ENCODE measurements around the gene ATG7.

Gene ATG7

DNA sequence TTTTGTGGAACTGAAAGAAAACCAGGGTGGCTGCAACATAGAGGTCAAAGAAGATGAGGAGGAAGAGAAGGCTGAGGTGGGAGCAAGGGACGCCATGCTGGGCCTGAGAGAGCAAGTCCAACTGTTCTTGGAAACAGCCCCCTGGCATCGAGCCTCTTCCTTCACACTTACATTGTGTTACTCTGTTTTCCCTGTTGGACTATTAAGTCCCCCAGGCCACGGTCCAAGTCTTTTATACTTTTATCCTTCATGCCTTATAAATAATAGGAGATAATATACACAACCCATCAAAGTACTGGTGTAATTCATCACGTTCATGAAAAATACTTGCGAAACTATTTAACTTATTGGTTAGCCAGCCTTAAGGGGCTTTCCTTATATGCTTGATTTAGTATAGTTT lies 79.3 kb downstream of the ATG7 start:
- no peak for DNase-seq (ENCODE audit: low read depth, low spot score)
- no peaks in the 10 kb centered on the region for H3K27me3 ChIP-seq (ENCODE audit: control insufficient read depth, insufficient read depth, low read length)
- H3K4me3 ChIP-seq (ENCODE audit: low read length): no peak overlapping the region
- no peaks in the 10 kb centered on the region; the same call in 1 of the 2 replicates for H3K36me3 ChIP-seq (ENCODE audit: control insufficient read depth, insufficient read depth, low read length)
- H3K9me3 ChIP-seq (ENCODE audit: control insufficient read depth, insufficient read depth, low read length): no peaks in the 10 kb centered on the region
- no peak overlapping the region for H3K27ac ChIP-seq (ENCODE audit: low read length)
- no CpG with 5 or more reads among the region's 5 CpGs for WGBS (ENCODE audit: insufficient coverage, insufficient read length)
- H3K4me1 ChIP-seq (ENCODE audit: control insufficient read depth, insufficient read depth, low read length): no peaks in the 10 kb centered on the region

DNA sequence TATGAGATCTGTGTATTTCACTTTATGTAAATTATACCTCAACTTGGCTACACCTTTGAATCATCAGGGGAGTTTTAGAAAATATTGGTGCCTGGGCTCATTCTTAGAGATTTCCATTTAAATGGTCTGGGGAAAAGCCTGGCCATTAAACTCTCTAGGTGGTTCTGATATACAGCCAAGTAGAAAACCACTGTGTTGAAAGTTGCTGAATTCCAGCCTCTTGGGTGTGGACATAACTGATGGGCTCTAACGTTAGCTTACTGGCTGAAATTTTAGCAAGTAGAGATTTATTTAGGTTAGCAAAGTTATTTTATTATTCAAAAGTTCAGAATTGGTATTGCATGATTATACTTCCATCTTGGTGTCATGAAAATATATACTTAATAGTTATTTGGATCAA lies 84.1 kb downstream of the ATG7 start:
- H3K9me3 ChIP-seq (ENCODE audit: control insufficient read depth, insufficient read depth, low read length): no peaks in the 10 kb centered on the region
- H3K4me3 ChIP-seq (ENCODE audit: low read length): no peak overlapping the region
- H3K27me3 ChIP-seq (ENCODE audit: control insufficient read depth, insufficient read depth, low read length): no peaks in the 10 kb centered on the region
- no CpG with 5 or more reads among the region's 1 CpG for WGBS (ENCODE audit: insufficient coverage, insufficient read length)
- H3K27ac ChIP-seq (ENCODE audit: low read length): no peak overlapping the region
- no peaks in the 10 kb centered on the region for H3K4me1 ChIP-seq (ENCODE audit: control insufficient read depth, insufficient read depth, low read length)
- no peak for DNase-seq (ENCODE audit: low read depth, low spot score)
- H3K36me3 ChIP-seq (ENCODE audit: control insufficient read depth, insufficient read depth, low read length): no peaks in the 10 kb centered on the region

DNA sequence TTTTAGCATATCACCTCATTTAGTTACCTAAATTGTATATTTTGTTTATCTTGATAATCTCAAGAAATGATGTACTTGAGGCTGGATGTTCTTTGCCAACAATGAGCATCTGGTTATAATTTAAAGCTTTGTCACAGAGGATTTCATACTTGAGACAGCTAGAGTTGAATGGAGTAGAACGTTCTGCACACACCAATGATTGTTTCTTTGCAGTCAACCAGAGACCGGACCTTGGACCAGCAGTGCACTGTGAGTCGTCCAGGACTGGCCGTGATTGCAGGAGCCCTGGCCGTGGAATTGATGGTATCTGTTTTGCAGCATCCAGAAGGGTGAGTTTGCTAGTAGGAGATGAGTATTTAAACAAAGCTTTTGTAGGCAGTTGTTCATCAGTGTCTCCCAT lies 90.4 kb downstream of the ATG7 start:
- H3K27me3 ChIP-seq (ENCODE audit: control insufficient read depth, insufficient read depth, low read length): no peaks in the 10 kb centered on the region
- no peaks in the 10 kb centered on the region for H3K9me3 ChIP-seq (ENCODE audit: control insufficient read depth, insufficient read depth, low read length)
- H3K4me3 ChIP-seq (ENCODE audit: low read length): no peak overlapping the region
- H3K36me3 ChIP-seq (ENCODE audit: control insufficient read depth, insufficient read depth, low read length): no peaks in the 10 kb centered on the region
- no peak for DNase-seq (ENCODE audit: low read depth, low spot score)
- WGBS (ENCODE audit: insufficient coverage, insufficient read length): no CpG with 5 or more reads among the region's 5 CpGs
- no peaks in the 10 kb centered on the region; the same call in 1 of the 2 replicates for H3K4me1 ChIP-seq (ENCODE audit: control insufficient read depth, insufficient read depth, low read length)
- H3K27ac ChIP-seq (ENCODE audit: low read length): no peak overlapping the region

DNA sequence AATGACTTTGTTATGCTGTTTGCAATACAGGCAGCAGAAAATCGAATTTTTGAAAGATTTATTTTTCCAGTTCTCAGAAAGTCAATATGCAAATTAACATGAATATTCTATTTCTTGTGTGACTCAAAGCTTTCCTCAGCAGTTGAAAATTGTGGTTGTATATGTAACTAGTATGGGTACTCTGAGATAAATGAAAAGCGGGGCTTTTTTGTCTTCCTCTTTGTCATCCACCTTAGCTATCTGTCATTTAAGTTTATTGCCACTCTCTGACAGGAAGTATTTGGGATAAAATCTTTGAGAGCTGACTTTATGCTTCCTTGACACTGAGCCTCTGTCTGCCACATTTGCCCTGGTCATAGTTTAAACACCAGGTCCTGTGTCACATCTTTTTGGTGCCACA lies 91.5 kb downstream of the ATG7 start:
- Histone ChIP-seq H3K9me3 (ENCODE audit: control insufficient read depth, insufficient read depth, low read length) (no peaks in the 10 kb centered on the region), H3K36me3 (ENCODE audit: control insufficient read depth, insufficient read depth, low read length) (no peaks in the 10 kb centered on the region), H3K27ac (ENCODE audit: low read length) (no peak overlapping the region), H3K27me3 (ENCODE audit: control insufficient read depth, insufficient read depth, low read length) (no peaks in the 10 kb centered on the region), H3K4me3 (ENCODE audit: low read length) (no peak overlapping the region), H3K4me1 (ENCODE audit: control insufficient read depth, insufficient read depth, low read length) (no peaks in the 10 kb centered on the region; the same call in 1 of the 2 replicates)
- DNase-seq (ENCODE audit: low read depth, low spot score): no peak
- WGBS (ENCODE audit: insufficient coverage, insufficient read length): no CpG with 5 or more reads among the region's 2 CpGs

DNA sequence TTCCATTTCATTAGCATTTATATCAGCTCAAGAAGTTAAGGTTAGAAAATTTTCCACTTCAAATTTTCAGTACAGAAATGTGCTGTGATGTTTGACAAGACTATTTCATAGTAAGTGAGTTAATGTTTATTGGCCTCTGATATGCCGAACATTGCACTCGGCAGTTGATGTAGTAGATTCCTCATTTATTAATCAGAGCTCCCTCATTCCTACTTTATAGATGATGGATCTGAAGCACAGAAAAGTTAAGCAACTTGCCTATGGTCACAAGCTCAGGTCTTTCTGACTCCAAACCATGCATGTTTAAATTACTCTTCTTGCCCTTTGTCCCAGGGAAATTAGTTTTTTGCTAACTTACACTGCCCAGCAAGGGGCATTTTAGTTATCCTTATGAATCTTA lies 92.0 kb downstream of the ATG7 start:
- Histone ChIP-seq H3K4me1 (ENCODE audit: control insufficient read depth, insufficient read depth, low read length) (no peaks in the 10 kb centered on the region; the same call in 1 of the 2 replicates), H3K27me3 (ENCODE audit: control insufficient read depth, insufficient read depth, low read length) (no peaks in the 10 kb centered on the region), H3K36me3 (ENCODE audit: control insufficient read depth, insufficient read depth, low read length) (no peaks in the 10 kb centered on the region), H3K4me3 (ENCODE audit: low read length) (no peak overlapping the region), H3K9me3 (ENCODE audit: control insufficient read depth, insufficient read depth, low read length) (no peaks in the 10 kb centered on the region), H3K27ac (ENCODE audit: low read length) (no peak overlapping the region)
- DNase-seq (ENCODE audit: low read depth, low spot score): no peak
- WGBS (ENCODE audit: insufficient coverage, insufficient read length): no CpG with 5 or more reads among the region's 2 CpGs

DNA sequence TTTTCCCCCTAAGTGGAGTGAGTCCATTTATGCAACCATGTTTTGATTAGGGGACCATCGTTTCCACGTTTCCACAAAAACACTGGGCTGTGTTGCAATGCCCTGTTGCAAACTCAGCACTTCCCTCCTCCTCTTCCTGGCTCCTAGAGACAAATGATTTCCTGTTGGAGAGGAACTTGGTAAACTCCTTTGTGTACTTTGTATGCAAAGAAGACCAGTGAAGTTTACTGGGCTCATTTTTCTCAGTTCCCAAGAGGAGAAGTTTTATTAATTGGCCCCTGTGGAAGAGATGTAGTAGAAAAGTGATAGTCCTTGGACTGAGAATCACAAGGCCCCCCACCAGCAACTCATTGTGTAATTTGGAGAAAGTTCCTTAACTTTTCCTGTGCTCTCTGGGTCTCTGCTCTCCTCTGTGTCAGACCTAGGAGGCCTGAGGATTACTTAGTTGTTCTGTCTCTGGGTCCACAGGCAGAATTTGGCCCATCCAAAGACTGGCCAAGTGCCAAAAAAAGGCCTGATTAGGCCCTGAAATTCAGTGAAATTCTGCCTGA lies 95.0 kb downstream of the ATG7 start:
- Histone ChIP-seq H3K4me1 (ENCODE audit: control insufficient read depth, insufficient read depth, low read length) (no peaks in the 10 kb centered on the region; the same call in 1 of the 2 replicates), H3K27me3 (ENCODE audit: control insufficient read depth, insufficient read depth, low read length) (no peaks in the 10 kb centered on the region), H3K4me3 (ENCODE audit: low read length) (no peak overlapping the region), H3K27ac (ENCODE audit: low read length) (no peak overlapping the region), H3K36me3 (ENCODE audit: control insufficient read depth, insufficient read depth, low read length) (no peaks in the 10 kb centered on the region), H3K9me3 (ENCODE audit: control insufficient read depth, insufficient read depth, low read length) (no peaks in the 10 kb centered on the region)
- no peak for DNase-seq (ENCODE audit: low read depth, low spot score)
- no CpG with 5 or more reads among the region's 2 CpGs for WGBS (ENCODE audit: insufficient coverage, insufficient read length)

DNA sequence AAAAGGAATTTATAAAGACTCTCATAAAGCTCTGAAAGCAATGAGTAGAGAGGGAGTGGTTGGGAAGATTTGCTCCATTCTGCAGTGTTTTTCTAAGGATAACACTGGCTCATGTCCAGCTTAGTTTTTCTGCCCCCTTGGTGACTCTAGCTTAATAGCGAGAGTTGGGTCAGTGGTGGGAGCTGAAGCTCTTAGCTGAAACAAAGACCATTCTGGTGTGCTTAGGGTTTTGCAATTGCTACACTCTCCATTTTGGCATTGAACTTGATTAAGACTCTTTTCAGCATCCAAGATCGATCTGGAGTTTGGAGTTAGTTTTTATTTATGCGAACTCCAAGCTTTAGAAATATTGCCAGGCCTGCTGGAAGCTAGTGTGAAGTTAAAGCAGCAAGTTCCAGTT lies 98.0 kb downstream of the ATG7 start:
- no peaks in the 10 kb centered on the region for H3K9me3 ChIP-seq (ENCODE audit: control insufficient read depth, insufficient read depth, low read length)
- WGBS (ENCODE audit: insufficient coverage, insufficient read length): no CpG with 5 or more reads among the region's 3 CpGs
- no peak for DNase-seq (ENCODE audit: low read depth, low spot score)
- no peaks in the 10 kb centered on the region for H3K36me3 ChIP-seq (ENCODE audit: control insufficient read depth, insufficient read depth, low read length)
- no peaks in the 10 kb centered on the region for H3K27me3 ChIP-seq (ENCODE audit: control insufficient read depth, insufficient read depth, low read length)
- H3K4me3 ChIP-seq (ENCODE audit: low read length): no peak overlapping the region
- H3K4me1 ChIP-seq (ENCODE audit: control insufficient read depth, insufficient read depth, low read length): no peaks in the 10 kb centered on the region; the same call in 1 of the 2 replicates
- no peak overlapping the region for H3K27ac ChIP-seq (ENCODE audit: low read length)

DNA sequence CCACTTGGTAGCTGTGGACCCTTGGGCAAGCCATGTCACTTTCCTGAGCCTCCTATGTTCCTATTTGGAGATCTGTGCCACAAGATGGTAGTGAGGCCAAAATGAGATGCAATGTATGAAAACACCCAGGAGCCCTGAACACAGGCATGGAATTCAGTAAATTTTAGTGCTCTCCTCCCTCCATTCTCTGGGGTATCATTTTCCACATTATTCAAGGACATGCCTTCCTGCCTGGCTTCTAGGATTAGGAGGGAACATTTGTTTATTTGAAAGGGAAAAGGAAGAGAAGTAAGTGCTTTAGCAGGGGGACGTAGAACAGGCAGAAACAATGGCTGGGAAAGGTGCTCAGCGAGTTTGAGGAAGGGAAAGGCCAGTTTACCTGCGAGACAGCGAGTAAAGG lies 98.8 kb downstream of the ATG7 start:
- DNase-seq (ENCODE audit: low read depth, low spot score): no peak
- Histone ChIP-seq H3K27ac (ENCODE audit: low read length) (no peak overlapping the region), H3K9me3 (ENCODE audit: control insufficient read depth, insufficient read depth, low read length) (no peaks in the 10 kb centered on the region), H3K36me3 (ENCODE audit: control insufficient read depth, insufficient read depth, low read length) (no peaks in the 10 kb centered on the region), H3K4me3 (ENCODE audit: low read length) (no peak overlapping the region), H3K4me1 (ENCODE audit: control insufficient read depth, insufficient read depth, low read length) (no peaks in the 10 kb centered on the region; the same call in 1 of the 2 replicates), H3K27me3 (ENCODE audit: control insufficient read depth, insufficient read depth, low read length) (no peaks in the 10 kb centered on the region)
- WGBS (ENCODE audit: insufficient coverage, insufficient read length): no CpG with 5 or more reads among the region's 4 CpGs

DNA sequence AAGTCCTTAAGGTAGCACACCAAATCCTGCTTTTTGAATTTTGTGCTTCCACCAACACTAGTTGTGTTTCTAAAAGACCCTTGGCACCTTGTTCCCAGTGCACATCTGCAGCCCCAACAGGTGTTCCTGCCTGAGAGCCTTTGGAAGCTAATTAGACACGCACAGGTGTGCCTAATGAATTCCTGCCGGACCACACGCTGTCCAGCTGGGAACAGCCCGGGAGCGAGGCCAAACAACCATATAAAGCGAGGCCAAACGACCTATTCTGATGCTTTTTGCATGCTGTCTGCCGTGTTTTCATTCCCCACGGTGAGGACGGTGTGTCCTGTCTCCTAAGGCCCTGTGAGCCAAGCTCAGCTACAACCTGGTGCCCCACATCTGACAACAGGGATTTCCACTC lies 99.5 kb downstream of the ATG7 start:
- H3K9me3 ChIP-seq (ENCODE audit: control insufficient read depth, insufficient read depth, low read length): no peaks in the 10 kb centered on the region
- no peaks in the 10 kb centered on the region for H3K36me3 ChIP-seq (ENCODE audit: control insufficient read depth, insufficient read depth, low read length)
- no peak overlapping the region for H3K4me3 ChIP-seq (ENCODE audit: low read length)
- H3K27ac ChIP-seq (ENCODE audit: low read length): no peak overlapping the region
- DNase-seq (ENCODE audit: low read depth, low spot score): no peak
- no peaks in the 10 kb centered on the region; the same call in 1 of the 2 replicates for H3K4me1 ChIP-seq (ENCODE audit: control insufficient read depth, insufficient read depth, low read length)
- H3K27me3 ChIP-seq (ENCODE audit: control insufficient read depth, insufficient read depth, low read length): no peaks in the 10 kb centered on the region
- no CpG with 5 or more reads among the region's 10 CpGs for WGBS (ENCODE audit: insufficient coverage, insufficient read length)

DNA sequence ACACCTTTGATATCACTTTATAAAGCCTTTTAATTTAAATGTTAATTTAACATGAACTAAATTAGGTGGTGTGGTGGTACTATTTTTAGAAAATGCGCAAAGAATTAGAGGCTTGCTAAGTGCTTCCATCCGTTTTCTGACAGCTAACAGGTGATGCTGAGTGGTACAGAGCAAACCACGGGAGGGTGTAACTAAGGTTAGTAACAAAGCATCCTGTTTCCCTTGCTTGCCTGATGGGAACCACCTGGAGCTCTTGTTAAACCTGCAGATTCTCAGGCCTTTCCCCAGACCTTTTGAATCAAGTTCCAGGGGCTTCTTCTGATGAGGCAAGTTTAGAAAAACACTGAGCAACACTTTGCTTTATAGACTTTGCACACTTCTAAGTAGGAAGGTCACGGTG lies 101.0 kb downstream of the ATG7 start:
- H3K36me3 ChIP-seq (ENCODE audit: control insufficient read depth, insufficient read depth, low read length): no peaks in the 10 kb centered on the region
- H3K4me1 ChIP-seq (ENCODE audit: control insufficient read depth, insufficient read depth, low read length): no peaks in the 10 kb centered on the region
- no peak overlapping the region for H3K27ac ChIP-seq (ENCODE audit: low read length)
- no peak overlapping the region for H3K4me3 ChIP-seq (ENCODE audit: low read length)
- no peak for DNase-seq (ENCODE audit: low read depth, low spot score)
- H3K27me3 ChIP-seq (ENCODE audit: control insufficient read depth, insufficient read depth, low read length): no peaks in the 10 kb centered on the region
- no CpG with 5 or more reads among the region's 4 CpGs for WGBS (ENCODE audit: insufficient coverage, insufficient read length)
- no peaks in the 10 kb centered on the region for H3K9me3 ChIP-seq (ENCODE audit: control insufficient read depth, insufficient read depth, low read length)

DNA sequence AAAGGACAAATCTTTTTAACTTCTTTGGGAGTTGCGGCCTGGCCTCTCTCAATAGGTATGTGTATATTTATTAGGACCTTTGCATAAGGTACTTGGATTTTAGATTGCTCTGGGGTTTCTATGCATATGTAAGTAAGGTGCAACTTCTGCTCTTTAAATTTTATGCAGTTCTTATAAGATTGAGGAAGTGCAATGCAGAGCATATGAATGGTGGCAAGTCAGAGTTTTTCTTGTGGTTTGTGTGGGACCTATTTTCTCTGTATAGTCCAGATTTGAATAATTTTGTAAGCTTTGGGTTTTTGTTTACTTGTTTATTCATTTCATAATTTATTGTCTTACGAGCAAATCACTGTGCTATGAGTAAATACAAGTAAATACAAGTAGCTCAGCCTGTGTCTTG lies 101.5 kb downstream of the ATG7 start:
- Histone ChIP-seq H3K9me3 (ENCODE audit: control insufficient read depth, insufficient read depth, low read length) (no peaks in the 10 kb centered on the region), H3K4me1 (ENCODE audit: control insufficient read depth, insufficient read depth, low read length) (no peaks in the 10 kb centered on the region), H3K27me3 (ENCODE audit: control insufficient read depth, insufficient read depth, low read length) (no peaks in the 10 kb centered on the region), H3K27ac (ENCODE audit: low read length) (no peak overlapping the region), H3K4me3 (ENCODE audit: low read length) (no peak overlapping the region), H3K36me3 (ENCODE audit: control insufficient read depth, insufficient read depth, low read length) (no peaks in the 10 kb centered on the region)
- no CpG with 5 or more reads among the region's 2 CpGs for WGBS (ENCODE audit: insufficient coverage, insufficient read length)
- DNase-seq (ENCODE audit: low read depth, low spot score): no peak

Data from iPS DF 6.9 (cell line).